Stimulated activated CD8-positive, alpha-beta memory T cell treated with anti-CD3 and anti-CD28 coated beads, Interleukin-2, amount 100 ng/mL, for 48 hours (primary cell): ENCODE measurements around the gene CLSTN1.

ENCODE experiments used
- DNase-seq, 2 donors: peaks; one replicate each; pipeline ENCODE4 v3.0.0-alpha.2; 2020; ENCODE audit warnings: low read depth in 2 of 2

The CLSTN1 gene

DNA sequence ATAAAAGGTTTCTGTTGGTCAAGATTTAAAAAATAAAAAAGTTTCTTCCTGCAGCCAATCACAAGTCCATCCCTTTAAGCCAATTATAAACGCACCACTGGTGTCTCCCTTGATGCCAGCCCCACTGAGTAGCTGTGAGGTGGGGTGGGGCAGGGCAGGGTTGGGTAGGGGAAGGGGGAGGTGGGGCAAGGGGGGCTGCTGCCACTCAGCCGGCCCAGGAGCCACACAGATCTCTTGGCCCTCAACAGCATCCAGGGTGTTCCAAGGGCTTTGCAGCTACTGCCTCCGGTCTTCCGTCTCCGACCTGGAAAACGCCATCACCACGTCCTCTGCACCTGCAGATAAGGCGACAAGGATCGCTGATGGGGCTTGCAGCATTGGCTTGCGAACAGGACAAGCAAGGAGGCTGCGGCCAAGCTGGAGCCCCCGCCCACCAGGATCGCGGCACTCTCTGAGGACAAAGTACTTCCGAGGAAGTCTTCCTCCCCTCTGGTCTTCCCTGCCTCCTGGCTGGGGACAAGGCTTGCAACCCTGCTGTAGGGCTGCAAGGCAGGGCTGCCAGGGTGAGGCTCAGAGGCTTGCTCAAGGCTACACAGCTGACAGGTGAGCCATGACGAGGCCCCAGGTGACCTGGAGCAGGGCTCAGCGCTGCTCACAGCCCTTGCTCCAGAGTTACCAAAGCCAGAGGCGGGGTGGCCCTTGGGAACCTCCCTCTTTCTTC lies 26.8 kb upstream of the CLSTN1 start:
- no peak for DNase-seq

DNA sequence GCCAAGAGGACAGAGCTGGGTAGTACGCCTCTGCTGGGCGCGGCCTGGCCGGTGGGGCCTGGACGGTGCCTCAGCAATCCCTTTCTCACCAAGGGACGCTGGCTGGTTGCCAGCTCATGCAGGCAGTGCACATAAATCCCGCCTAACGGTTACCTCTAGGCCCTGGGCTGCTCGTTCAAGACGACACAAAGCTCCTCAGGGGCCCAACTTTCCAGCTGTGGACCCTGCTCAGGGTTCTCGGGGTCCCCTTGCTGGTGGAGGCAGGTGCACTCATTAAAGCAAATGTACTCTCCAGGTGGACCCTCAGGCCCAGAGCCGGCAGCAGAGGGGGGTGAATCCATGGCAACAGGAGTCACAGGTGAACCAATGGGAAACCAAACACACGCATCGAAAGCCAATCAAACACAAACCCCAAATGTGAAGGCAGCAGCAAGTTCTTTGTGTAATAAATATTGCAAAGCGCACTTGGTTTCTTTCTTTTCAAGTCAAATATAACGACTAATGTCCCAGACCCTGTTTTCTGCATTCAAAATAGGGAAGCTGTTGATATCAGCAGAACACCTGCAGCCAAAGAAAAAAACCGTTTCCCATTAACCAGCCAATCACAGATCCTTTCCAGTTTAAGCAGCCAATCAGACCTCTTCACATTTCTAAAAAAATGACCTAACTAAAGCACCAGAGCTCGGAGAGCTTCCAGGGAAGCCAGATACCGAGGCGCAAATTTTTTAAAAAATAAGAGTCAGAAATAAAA lies 26.1 kb upstream of the CLSTN1 start:
- DNase-seq, result no peak

DNA sequence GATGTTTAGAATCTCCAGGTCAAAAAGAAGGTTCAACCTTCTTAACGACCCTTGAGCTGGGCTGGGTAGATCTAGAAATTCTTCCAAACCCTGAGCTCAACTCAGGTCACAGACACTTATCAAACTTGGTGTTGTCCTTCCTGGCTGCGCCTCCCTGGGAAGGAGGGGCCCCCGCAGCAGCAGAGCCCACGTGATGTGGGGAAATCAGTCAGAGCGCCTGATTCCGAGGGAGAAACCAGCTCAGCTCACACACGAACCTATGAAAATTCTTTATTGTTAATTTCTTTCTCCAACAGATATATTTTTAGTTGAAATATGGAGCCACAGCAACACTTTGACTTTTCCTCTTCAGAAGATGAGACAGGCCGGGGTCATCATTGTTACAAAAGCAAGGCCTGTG lies 24.3 kb upstream of the CLSTN1 start:
- DNase-seq, result no peak

DNA sequence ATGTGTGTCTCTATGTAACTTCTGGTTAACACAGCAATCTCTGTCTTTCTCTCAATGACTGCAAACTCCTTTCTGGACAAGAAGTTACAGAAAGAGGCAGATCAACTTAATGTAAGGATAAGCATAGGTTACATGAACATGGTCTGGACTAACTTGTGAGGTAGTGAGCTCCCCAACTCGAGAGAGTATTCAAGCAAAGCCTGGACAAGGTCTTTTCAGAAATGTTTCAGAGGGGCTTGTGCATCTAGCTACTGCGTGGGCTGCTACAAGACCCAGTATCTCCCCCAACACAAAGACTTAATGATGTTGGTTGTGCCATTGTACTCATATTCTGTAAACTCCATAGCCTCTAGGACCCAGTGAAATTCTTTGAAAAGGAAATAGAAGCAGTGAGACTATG lies 23.5 kb upstream of the CLSTN1 start:
- DNase-seq, result no peak

DNA sequence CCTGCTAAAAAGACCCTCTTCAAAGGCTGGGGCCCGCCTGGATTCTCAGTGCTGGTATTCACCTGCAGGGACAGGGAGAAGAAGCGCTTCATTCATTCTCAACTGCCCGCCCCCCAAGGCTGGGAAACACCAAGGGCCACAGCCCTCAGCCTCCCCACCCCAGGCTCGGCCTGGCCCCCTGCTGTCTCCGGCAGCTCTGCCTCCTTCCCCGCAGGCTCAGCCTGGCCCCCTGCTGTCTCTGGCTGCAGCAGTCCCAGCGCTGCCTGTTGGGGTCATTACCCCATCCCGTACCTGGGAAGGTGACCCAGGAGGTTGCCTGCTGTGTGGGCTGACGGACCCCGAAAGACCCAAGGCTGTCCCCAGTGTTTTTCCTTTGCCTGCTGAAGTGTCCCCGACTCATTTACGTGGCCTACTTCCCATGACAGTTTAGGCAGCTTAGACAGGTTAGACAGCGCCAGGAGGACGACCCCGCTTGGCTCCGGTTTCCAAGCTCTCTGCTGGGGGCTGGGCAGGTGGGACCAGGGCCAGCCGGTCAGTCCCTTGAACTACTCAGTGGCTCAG lies 22.9 kb upstream of the CLSTN1 start:
- no peak for DNase-seq

DNA sequence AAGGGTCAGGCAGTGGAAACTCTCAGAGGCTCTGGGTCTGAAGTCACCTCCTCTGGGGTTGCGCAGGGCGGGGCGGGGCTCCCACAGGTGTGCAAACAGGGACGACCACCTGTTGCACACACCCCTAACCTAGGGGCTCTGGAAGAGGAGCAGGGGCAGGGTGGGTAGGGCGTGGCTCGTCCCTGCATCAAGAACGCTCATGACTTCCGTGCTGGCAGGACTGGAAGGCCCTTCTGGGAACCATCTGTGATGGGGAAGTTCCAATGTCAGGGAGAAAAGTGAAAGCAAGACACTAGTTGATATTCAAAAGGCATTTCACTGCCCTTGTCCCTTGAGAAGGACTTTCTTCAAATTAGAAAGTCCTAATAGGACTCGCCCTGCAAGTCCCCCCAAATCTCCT lies 22.1 kb upstream of the CLSTN1 start:
- DNase-seq, result no peak

DNA sequence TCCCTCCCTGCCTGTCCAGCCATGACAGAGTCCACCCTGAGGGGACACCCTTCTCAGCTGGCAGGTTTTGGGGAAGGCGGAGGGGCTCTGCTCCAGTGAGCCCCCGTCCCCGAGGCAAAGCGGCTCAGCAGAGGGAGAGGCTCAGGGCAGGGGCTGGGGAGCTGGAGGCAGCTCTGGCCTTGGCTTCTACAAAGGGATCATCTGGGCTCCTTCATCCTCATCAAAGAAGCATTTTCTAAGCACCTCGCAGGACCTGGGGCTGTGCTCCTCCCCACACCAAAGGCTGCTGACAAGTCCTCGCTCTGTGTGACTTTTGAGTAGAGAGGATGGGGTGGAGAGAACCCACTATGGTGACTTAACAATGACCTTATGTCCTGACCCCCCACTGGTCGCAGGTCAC lies 21.0 kb upstream of the CLSTN1 start:
- no peak for DNase-seq

DNA sequence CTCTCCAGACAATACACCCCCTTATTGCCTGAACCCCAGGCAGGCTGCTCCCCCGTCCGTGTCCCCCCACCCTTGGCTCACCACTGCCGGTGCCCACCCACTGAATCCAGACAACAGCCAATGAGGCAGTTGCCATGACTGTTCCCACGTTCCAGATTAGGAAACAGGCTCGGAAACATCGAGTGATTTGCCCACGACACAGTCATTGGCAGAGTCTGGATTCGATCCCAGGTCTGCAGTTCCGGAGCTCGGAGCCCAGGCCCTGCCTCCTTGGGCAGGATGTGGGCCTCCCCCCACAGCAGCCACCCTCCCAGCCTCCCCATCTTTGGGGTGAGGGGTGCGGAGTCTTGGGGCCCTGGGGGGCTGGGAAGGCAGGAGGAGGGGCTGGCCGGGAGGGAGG lies 20.3 kb upstream of the CLSTN1 start:
- DNase-seq, result no peak

DNA sequence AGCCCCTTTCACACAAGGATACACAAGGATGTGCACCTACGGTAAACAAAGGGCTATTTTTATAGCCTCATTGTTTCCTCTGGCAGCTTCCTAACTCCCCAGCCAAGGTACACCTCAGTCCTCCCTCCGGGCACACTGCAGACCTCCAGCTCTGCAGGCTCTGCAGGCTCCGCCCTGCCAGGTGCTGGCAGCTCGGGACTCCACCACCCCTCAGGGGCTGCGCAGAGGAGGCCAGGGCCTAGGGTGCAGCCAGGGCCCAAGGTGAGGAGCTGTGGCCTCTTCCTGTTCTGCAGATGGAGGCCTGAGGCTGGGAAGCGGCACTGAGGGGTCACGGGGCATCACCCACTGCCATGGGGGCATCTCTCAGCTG lies 19.8 kb upstream of the CLSTN1 start:
- DNase-seq, result no peak

DNA sequence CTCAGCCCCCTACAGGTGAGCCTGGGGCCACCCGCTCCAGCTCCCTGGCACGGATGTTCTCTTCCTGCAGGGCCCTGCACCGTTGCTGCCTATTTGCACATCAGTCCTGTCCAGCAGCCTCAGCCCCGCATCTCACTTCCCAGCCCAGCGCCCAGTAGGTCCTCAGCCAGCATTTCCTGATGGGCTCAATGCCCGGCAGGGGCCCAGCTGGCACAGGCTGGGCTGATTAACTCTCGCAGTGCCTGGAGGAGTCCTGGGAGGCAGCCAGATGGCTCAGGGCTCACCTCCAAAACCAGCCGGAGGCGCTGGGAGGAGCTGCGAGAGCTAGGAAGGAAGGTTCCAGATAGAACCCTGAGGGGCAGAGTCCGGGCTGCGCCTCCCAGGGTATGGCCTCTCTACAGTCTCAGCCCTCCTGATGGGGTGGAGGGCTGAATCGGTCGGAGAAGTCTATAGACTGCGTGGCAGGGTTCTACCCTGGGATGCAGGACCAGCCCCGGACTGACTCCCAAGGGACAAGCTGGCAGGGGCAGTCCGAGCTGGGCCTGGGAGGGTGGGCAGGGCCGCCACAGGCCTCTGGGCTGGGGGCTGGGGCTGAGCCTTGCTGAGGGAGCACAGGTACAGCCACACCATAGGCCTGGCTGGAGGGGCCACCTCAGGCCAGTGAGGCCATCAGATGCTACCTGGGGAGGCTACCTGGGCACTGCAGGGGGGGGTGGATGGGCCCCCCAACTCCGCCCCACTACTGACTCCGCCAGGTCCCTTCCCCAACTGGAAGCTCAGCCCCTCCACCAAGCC lies 19.2 kb upstream of the CLSTN1 start:
- DNase-seq, result no peak

DNA sequence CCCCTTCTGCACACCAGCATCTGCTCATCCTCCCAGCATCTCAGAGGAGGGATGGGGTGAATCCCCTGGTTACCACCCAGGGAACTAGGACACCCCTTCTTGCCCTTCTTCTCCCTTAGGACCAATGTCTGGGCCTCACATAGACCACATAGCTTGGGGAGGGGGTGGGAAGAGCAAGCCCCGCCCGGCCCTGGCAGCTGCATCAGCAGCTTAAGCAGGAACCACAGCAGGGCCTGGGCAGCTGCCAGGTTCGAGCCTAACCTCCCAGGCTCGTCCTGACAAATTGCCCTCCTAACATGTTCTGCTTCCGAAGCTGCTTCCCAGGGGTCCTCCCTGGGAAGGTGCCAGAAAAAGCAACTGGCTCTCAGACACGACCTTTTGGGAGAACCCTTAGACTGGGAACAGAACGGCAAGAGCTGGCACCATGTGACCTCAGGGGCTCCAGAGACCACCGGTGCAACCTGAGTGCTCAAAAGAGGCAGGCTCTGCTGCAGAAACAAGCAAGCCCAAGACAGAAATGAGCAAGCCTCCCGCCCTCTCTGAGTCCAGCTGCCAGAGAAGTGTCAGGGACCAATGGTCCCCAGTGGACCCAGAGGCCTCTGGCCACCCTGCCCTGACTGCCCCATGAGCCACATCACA lies 18.4 kb upstream of the CLSTN1 start:
- no peak for DNase-seq

DNA sequence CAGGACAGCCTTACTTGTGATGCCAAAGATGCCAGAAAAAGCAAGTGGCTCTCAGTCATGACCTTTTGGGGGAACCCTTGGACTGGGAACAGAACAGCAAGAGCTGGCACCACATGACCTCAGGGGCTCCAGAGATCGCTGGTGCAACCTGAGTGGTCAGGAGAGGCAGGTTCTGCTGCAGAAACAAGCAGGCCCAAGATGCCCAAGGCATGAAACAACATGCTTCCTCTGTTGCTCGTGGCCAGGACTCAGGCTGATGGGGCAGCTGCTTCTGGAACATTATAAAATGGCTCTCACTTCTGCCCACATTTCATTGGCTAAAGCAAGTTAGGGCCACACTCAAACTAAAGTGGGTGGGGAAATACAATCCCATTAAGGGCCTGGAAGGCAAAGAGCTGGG lies 17.7 kb upstream of the CLSTN1 start:
- no peak for DNase-seq

DNA sequence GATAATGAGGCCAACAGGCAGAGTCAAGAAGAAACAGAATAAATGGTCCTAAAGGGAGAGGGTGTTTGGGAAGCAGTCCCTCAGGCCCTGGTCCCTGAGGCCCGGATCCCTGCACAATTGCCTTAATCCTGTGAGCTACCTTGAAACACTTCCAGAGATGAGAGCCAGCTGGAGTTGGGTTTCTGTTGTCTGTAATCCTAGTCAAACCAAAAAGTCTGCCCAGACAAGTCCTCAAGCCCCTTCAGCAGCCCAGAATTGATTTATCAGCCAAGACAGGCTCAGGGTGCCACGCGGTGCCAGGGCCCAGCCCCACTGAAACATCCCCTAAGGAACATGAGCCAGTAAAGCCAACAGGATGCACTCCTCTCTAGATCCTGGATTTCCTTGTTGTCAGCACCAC lies 16.4 kb upstream of the CLSTN1 start:
- no peak for DNase-seq

DNA sequence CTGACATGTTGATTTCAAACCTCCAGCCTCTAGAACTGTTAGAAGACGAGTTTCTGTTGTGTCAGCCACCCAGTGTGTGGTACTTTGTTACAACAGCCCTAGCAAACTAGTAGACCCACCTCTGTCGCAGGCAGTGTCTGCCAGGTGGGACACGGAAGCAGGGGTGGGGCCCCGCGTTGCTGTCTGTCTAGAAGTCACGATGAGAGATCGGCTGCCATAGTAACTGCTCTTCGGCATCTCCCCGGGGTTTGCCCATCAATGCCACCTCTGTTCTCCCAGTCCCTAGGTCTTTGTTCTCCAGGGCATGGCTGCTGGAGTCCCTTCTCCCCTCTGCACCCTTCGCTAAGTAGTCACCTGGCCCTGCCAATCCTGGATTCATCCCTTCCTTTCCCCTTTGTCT lies 15.2 kb upstream of the CLSTN1 start:
- DNase-seq, result no peak

DNA sequence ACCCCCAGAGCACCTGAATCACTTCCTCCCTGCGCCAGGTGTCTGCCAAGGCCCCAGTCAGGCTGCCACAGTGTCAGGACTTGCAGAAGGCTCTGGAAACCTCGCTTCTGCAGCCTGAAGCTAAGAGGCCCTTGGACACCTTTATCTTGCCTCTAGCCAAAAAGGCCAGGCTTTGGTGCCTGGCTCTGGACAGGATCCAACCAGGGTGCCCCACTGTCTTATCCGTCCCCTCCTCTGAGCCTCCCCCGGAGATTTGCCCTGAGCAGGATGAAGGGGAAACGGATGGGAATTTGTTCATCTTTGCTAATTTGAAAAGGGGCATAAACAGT lies 12.8 kb upstream of the CLSTN1 start:
- no peak for DNase-seq

DNA sequence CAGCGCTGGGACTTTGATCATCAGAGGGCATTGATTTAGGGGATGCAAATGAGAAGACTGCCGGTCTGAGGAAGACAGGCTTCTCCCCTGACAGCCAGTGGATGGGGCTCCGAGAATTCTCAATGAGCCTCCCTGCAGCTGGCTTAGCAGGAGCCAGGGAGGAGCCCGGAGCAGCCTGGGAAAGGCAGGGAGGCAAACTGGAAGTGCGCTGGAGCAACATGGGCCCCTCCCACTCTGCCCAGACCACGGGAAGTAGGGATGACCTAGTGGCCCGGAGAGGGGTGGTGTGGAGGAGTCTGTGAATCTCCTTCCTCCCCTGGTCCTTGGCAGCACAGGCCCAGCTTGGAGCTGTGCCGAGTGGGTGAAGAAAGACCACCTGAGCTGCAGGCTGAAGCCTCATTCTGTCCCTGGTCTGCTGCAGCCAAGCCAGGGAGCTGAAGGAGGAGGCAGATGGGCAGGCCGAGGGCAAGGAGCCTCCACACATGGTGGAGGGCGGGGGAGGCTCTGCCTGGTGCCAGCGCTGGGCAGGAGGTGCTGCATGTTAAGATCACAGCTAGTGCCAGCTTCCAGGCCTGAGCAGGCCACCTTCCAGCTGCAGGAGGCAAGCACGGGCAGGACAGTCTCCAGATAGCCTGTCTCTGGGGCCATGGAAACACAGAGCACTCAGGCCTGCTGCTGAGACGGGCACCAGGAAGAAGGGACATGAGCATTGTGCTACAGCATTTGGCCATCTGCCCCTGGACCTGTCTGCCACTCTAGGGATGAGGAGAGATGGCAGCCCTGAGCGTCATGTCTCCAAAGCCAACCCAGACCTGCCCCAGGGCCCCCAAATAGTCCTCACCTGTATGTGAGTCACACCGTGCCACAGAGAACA lies 12.2 kb upstream of the CLSTN1 start:
- DNase-seq, result no peak

DNA sequence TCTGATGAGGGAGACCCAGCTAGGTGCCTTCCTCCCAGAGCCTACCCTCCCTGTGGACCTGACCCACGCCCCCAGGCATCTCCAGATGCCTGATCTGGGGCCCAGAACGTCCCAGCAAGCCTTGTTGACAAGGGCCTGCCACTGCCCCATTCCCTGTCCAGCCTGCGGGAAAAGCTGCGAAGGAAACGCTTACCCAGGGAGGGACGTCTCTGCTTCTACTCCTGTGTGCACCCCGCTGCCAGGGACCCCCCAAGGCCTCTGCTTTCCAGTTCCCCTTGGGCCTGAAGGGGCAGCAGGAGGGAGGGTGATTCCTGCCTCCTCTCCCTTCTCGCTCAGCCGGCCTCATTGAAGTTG lies 11.6 kb upstream of the CLSTN1 start:
- DNase-seq, result no peak

DNA sequence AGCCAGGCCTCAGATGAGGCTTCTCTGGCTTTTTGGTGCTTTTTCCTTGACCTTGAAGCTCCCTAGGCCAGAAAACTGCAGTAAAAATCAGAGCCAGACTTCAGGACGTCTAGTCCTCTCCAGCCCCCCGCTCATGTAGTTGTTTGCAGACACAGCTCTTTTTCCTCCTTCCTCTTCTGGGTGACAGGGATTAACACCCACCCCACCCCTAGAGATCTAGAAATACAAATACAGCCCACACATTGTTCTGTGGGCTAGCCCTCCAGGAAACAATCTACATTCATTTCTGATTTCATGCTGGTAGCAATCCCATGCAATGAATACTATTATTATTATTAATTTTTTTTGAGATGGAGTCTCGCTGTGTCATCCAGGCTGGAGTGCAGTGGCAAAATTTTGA lies 9.9 kb upstream of the CLSTN1 start:
- DNase-seq, result no peak

DNA sequence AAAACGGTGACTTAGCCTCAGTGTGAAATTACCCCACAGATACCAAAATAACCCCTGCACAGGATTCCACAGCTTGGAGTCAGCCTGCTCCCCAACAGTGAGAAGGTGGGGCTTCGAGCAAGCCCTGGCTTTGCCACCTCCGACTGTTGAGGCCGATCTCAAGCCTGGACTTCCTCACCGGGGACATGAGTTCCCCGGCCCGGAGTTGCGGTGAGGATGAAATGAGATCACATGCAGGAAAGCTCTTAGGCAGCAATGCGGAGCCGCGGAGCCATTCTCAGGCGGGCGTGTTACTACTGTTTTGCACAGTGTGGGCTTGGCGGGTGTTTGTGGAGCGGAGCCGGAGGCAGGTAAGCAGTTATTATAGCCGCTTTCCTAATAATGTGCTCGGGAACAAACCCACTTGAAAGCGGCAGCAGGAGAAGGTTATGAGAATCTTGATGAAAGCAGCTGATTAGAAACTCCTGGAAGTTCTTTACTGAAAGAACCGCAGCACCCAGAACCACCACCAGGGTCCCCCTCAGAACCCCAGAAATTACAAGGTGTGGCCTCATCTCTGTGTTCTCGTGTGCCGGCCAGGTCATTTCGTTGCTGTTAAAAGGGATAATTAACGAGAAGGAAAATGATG lies 3.9 kb upstream of the CLSTN1 start:
- no peak for DNase-seq

DNA sequence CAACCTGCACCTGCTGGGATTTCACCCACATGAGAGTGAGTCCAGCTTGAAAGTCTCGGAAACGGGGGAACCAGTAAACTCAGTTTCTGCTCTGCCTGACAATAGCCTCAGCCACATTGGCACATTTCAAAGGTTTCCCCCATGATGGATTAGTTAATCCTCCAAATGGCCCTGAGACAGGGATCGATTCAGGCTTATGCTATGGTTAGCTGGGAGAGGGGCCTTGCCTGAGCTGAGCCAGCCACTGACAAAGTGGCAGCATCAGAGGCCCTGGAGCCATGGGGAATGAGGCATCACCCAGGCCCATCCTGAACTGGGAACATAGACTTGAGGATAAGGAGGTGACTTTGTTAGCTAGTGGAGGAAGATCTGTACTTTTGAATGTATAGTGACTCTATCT lies 2.9 kb upstream of the CLSTN1 start:
- no peak for DNase-seq

DNA sequence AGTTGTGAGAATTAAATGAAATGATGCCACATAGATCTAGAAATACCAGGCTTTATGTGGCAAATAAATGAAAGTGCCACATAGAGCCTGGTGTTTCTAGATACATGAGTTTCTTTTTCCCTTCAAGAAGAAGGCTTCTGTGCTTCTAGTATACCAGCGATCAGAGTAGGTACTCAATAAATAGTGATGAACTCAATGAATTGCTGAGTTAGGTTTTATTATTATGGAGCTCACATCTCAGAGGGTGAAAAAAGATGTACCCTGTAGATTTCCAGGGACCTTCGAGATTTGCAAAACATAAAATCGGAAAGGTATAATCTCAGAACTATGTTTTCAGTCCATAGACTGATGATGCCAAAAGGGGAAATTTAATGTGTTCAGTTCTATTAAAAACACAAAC lies 2.3 kb upstream of the CLSTN1 start:
- no peak for DNase-seq
